ENCODE results near the gene RBMXL2.

RBMXL2 gene

DNA sequence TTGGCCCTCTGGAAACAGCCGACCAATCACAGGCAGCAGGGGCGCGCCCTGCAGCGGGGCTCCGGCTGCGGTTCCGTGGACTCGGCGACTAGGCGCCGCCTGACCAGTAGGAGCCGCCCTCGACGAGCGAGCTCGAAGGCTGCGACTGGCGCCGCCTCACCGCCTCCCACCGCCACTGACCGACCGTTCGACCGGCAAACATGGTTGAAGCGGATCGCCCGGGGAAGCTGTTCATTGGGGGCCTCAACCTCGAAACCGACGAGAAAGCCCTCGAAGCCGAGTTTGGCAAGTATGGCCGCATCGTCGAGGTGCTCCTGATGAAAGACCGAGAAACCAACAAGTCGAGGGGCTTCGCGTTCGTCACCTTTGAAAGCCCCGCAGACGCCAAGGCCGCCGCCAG, at the start of gene RBMXL2:
Gene RBMXL2, plus strand, starts transcription at position 78 of the 400 bp plus-strand sequence. Its CDS starts 123 bp downstream, at position 201.
- no peak within 1 kb of the TSS for H3K27ac ChIP-seq
- no peak within 1 kb of the TSS for H3K4me3 ChIP-seq

DNA sequence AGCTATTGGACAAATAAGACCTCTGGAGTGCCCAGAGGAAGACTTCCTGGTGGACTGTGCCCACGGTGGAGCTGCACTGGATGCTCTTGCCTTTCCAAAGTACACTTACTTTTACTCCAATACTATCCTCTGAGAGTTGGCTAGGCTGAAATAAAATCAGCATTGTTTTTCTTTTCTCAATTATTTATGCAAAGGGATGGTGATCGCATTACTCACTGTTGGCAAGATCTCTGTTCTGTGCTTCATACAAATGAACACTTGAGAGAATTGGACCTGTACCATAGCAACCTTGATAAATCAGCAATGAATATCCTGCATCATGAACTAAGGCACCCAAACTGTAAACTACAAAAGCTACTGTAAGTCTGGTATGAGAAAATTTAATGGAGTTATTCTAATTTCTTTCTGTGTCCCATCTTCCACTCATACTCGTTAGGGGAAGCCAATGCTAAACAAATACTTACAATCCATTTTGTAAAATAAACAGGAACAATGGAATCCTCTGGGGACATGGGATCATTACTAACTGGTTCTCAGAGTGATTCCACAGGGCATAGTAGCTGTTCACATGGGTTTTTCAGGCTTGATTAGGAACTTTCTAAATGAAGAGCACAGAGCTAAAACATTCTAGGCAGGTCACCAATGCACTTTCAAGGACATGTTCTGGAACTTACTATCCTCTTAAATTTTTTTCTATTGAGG, 42.2 kb upstream of the RBMXL2 start:
- Histone ChIP-seq H3K4me3 (no peak overlapping the region), H3K27ac (no peak overlapping the region)

DNA sequence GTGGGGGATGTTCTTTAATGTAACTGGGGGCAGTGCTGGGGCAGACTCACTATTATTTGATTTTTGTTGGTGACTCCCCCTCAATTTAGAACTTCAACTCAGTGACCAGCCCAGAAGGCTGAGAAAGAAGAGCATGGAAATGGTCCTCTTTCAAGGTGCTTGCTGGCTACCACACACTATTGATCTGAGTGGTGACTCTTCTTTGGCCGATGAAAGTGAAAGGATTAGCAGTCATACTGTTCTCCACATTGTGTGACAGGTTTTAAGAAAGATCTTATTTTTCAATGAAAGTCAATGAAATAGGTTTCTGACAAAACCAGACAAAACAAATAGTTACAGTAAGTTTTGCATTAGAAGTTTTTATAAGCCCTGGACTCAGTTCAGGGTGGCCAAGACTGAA, 38.6 kb upstream of the RBMXL2 start:
- Histone ChIP-seq H3K4me3 (no peak overlapping the region), H3K27ac (no peak overlapping the region)

DNA sequence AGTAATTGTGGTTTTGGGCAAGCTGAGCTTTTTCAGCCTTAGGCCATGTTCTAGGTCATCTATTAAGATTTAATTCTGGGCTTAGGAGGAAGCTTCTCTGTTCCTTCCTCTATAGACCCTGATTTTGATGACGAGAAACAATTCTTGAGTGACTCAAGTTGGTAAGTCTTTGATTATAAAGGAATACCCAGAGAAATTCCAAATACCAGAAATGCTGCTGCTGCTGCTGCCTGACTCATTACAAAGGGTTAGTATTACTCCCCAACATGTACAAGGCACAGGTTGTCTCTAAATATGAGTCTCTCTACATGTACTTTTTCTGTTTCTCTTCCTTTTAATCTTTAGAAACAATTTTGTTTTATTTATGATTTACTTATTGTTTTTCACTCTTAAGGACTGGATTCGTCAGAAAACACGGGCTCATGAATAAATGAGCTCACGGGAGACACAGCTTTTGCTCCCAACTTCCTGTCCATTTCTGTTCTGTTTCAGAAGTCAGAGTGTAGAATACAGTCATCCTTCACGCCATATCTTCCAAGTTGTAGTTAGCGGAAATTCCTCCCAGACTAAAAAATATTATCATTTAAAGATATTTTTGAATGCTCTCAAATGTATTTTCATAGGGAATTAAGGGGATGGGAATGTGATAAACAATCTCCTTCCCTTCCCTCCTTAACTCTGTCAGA, 31.8 kb upstream of the RBMXL2 start:
- Histone ChIP-seq H3K4me3 (no peak overlapping the region), H3K27ac (no peak overlapping the region)

DNA sequence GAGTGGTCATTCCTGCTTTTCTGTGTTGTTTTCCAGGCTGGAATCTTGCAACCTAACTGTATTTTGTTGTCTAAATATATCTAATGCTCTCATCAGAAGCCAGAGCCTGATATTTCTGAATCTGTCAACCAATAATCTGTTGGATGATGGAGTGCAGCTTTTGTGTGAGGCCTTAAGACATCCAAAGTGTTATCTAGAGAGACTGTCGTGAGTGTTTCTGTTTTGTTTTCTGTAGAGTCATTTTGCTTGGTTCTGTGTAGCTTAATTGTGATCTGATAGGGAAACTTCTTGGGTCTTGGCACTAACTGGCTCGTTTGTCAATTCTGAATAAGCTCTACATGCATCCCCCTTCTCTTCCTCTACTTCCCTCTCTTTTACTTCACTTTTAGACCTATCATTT, 31.2 kb upstream of the RBMXL2 start:
- no peak overlapping the region for H3K4me3 ChIP-seq

DNA sequence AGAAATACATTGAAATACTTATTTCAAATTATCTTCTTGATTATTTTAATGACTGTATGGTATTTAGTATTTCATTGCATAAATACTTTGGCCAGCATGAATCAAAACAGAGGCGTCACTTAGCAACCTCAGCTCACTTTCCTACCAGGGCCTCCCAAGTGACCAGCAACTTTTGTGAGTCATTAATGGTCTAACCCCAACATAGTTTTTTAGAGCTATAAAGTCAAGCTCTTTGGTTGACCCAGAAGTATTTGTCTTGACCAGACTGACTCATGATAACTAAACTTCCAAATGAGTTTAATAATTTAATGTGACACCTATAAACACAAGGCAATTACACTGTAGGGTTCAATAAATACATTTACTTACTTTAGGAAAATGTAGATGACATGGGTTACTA, 27.9 kb upstream of the RBMXL2 start:
- Histone ChIP-seq H3K27ac (no peak overlapping the region), H3K4me3 (no peak overlapping the region)

More for the DNA sequence above, 31.2 kb upstream of the RBMXL2 start:
- no peak overlapping the region for H3K27ac ChIP-seq

DNA sequence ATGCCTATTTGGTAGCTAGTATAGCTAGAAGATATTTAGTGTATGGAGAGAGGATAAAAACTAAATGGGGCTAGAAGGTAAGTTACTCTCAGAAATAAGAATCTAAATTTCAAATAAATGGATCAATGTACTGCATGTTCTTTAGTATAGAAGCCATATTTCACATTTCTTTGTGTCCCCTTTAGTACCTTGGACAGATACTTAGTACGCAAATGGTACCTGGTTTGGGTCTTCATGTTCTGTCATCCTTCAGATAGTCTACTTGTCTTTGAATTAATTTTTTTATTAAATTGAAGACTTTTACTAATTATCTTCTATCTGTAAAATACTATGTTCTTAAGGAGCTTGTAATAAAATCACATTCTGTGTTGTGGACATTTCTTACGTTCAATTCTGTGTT, 26.3 kb upstream of the RBMXL2 start:
- no peak overlapping the region for H3K27ac ChIP-seq
- no peak overlapping the region for H3K4me3 ChIP-seq

DNA sequence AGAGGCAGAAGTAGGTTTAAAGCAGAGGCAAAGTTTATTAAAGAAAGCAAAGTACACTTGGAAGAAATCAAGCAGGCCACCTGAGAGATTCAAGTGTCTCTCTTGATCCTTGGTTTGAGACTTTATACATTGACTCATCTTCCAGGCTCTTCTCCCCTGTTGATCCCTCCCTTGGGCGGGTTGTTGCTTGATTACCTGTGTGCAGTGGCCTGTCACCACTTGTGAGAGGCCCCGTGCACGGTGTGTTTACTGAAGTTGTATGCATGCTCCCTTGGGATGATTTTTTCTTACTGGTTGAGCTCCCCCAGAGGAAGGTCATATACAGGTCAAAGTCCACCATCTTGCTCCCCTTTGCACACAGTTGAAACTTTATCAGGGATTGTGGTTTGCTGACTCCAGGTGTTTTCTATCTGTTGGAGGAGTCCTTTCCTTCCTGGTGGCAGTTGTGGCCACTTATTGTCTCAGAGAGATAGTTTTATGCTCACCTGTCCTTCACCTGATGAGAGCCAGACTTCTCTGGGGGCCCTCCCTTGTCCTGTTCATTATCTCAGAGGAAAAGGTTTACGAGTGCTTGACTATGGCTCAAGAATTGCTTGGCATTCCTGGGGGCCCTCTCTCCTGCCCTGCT, 16.3 kb upstream of the RBMXL2 start:
- H3K27ac ChIP-seq = no peak overlapping the region

DNA sequence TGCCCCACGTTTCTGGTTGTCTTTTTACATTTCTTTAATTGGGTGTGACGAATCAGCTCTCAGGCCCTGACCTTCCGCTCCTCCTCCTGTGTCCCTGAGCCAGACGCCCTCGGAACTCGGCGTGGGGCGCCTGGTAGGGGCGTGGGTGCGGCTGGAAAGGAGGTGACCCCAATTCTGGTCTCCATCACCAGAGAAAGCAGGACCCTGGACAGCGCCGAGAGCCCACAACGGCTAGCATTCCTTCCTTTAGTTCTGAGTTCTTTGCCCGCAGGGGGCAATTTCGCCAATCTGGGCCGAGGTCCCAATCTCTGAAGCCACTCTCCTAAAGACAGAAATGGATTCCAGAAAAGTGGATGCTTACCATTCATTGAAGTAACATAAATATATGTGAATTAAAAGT, 11.7 kb upstream of the RBMXL2 start:
- no peak overlapping the region for H3K27ac ChIP-seq

More for the DNA sequence above, 16.3 kb upstream of the RBMXL2 start:
- H3K4me3 ChIP-seq = no peak overlapping the region

DNA sequence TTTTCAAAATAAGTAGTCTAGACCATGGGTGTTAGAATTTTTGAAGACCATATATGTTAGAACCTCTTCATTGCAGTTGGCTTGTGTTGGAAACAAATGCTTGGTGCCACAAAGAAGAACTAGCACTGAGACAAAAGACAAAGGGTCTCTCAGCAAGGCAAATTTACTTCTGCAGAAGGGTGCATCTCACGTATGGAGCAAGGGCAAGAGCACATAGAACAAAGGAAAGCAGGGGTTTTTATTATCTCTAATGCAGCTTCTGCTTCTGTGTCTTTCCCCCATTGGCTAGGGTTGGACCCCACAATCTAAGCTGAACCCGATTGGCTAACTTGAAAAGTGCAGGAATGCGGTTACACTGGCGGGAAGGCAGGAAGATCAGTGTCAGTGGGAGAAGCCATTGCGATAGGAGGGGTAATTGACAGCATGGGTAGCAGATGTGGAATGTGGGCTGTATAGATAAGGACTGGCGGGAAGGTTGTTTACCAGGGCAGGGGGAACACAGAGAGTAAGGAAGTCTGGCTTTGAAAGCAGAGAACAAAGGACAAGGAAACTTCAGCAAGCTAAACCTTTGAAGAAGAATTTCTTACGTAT, 9.2 kb upstream of the RBMXL2 start:
- Histone ChIP-seq H3K27ac (no peak overlapping the region), H3K4me3 (no peak overlapping the region)

More for the DNA sequence above, 11.7 kb upstream of the RBMXL2 start:
- no peak overlapping the region for H3K4me3 ChIP-seq

DNA sequence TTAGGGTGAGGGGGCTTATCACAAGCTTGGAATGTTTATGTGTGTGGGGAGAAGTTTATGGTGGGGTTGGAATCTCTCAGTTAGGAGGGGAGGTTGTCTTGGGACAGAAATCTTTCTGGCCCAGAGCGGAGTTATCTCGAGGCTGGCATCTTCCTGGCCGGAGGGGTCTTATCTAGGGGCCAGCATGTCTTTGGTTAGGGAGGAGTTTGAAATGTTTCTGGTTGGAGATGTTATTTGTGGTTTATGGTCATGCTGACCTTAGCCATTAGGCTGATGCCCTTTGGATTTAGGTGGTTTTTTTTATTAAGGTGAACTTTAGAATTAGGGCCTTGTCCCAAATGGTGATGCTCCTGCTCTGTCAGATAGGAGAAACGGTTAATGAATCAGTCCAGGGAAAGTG, 7.9 kb upstream of the RBMXL2 start:
- Histone ChIP-seq H3K4me3 (no peak overlapping the region), H3K27ac (no peak overlapping the region)

DNA sequence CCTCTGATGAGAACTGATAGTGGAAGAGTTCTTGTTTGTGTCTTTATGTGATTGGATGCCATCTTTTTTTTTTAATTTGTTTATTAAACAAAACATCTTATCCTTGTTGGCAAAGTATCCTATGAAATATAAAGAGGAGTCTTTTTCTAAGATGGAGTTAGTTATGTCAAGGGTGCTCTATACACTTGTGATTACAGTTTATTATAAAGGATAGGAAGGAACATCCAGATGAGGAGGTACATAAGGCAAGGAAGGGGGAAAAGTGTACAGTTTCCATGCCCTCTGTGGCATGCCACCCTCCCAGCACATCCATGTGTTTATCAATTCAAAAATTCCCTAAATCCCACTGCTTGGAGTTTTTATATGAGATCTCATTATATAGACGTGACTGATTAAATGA, 7.4 kb upstream of the RBMXL2 start:
- H3K27ac ChIP-seq = no peak overlapping the region
- H3K4me3 ChIP-seq = no peak overlapping the region

DNA sequence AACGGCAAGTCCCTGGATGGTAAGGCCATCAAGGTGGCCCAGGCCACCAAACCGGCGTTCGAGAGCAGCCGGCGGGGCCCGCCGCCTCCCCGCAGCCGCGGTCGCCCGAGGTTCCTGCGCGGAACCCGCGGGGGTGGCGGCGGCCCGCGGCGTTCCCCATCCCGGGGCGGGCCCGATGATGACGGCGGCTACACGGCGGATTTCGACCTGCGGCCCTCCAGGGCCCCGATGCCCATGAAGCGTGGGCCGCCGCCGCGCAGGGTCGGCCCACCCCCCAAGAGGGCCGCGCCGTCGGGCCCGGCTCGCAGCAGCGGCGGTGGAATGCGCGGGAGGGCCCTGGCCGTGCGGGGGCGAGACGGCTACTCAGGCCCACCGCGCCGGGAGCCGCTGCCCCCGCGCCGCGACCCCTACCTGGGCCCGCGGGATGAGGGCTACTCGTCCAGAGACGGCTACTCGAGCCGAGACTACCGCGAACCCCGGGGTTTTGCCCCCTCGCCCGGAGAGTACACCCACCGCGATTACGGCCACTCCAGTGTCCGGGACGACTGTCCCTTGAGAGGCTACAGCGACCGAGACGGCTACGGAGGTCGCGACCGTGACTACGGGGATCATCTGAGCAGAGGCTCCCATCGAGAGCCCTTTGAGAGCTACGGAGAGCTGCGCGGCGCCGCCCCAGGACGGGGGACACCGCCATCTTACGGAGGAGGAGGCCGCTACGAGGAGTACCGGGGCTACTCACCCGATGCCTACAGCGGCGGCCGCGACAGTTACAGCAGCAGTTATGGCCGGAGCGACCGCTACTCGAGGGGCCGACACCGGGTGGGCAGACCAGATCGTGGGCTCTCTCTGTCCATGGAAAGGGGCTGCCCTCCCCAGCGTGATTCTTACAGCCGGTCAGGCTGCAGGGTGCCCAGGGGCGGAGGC, 792 bp downstream of the RBMXL2 start:
- no peak overlapping the region for H3K27ac ChIP-seq
- no peak overlapping the region for H3K4me3 ChIP-seq

DNA sequence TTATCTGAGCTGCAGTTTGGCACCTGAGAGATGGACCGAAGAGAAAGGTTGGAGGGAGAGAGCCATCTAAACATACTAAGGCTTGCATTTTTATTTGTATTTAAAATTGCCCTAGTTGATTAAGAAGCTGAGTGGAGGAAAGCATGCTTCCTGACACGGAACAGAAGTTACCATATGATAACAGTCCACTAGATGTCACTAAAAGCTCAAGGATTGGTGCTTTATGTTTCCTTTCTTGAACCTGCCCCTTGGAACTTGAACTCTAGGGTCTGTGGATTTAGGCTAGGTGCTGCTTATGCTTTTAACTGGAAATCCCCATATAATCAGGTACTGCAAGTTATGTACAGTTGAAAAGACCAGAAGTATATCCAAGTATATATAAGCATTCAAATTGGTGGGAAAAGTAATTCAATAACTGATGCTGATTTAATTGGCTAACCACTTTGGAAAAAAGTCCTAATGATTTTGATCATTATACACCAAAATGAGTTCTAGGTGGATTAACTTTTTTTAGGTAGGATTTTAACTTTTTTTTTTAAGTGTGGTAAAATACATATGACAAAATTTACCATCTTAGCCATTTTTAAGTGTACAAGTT, 9.5 kb downstream of the RBMXL2 start:
- H3K4me3 ChIP-seq = no peak overlapping the region
- no peak overlapping the region for H3K27ac ChIP-seq

DNA sequence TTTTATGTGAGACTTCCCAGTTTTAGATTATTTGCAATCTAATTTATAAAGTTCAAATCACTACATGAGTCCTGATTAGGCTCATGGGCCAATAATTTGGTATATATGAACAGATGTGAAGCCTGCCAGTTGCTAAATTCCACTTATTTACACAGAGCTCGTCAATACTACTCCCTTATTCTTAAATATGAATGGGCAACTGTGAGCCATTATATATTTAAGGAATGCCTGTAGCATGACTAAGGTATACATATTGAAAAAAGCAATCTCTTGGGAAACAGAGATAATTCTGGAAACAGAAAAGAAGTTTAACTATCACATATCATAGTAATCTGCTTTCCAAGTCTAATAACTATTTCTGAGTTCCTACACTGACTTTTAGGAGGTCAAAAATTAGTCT, 27.0 kb downstream of the RBMXL2 start:
- Histone ChIP-seq H3K27ac (no peak overlapping the region), H3K4me3 (no peak overlapping the region)

DNA sequence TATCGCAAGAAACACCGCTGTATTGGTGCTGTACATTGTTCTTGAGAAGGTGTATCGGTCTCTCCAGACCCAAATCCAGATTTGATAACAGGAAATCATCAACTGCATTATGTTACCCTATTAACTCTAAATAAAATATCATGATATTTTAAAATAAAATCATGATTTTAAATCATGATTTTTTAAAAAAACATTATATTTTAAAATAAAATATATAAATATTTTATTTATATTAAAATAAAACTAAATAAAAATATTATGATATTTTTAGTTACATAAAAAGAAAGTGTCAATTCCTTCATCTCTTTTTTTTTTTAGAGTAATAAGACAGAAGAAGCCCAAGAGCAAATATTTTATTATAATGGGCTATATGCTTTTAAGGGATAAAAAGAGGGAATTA, 27.6 kb downstream of the RBMXL2 start:
- no peak overlapping the region for H3K27ac ChIP-seq
- H3K4me3 ChIP-seq = no peak overlapping the region

DNA sequence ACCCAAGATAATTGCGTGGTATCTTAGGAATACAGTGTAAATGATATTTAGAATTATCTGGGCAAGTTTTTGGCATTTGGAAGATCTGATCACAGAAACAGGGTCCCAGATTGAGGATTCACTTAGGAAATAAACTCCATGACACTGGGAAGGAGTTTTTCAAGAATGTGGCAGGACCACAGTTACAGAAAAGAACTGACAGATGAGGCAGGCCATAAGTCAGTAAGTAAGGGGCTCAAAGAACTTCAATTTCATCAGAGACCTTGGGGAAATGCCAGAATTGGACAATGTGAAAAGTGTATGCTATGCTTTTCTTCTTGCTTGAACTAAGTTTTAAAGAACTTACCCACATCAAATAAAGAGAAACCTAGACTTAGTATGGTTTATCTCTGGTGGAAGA, 49.3 kb downstream of the RBMXL2 start:
- no peak overlapping the region for H3K4me3 ChIP-seq
- no peak overlapping the region for H3K27ac ChIP-seq
